ENCODE data around the gene CLEC2A.
A peak's percentile ranks its signal among the peaks of the same experiment; 100 is the strongest.

Gene CLEC2A

GRCh38 chr12:9935026-9935425 lies 2.9 kb upstream of the CLEC2A start:
- no peak for DNase-seq (ENCODE audit: low read depth in 2 of 3, low spot score in 1 of 3)

- DNase-seq (ENCODE audit: low read depth in 2 of 3, low spot score in 1 of 3), result no peak
Measured at GRCh38 chr12:9933958-9934357, 1.8 kb upstream of the CLEC2A start.

GRCh38 chr12:9931245-9931644 lies 925 bp downstream of the CLEC2A start:
- DNase-seq (ENCODE audit: low read depth in 2 of 3, low spot score in 1 of 3), result no peak

GRCh38 chr12:9928607-9929006 lies 3.6 kb downstream of the CLEC2A start:
- no peak for DNase-seq (ENCODE audit: low read depth in 2 of 3, low spot score in 1 of 3)

GRCh38 chr12:9926876-9927275 lies 5.3 kb downstream of the CLEC2A start:
- DNase-seq (ENCODE audit: low read depth in 2 of 3, low spot score in 1 of 3), result no peak

- no peak for DNase-seq (ENCODE audit: low read depth in 2 of 3, low spot score in 1 of 3)
Measured at GRCh38 chr12:9925705-9926393, 6.3 kb downstream of the CLEC2A start.

GRCh38 chr12:9922429-9922828 lies 9.7 kb downstream of the CLEC2A start:
- DNase-seq (ENCODE audit: low read depth in 2 of 3, low spot score in 1 of 3), result no peak

- no peak for DNase-seq (ENCODE audit: low read depth in 2 of 3, low spot score in 1 of 3)
Measured at GRCh38 chr12:9920451-9920850, 11.7 kb downstream of the CLEC2A start.

- DNase-seq (ENCODE audit: low read depth in 2 of 3, low spot score in 1 of 3), result no peak
Measured at GRCh38 chr12:9919443-9919842, 12.7 kb downstream of the CLEC2A start.

GRCh38 chr12:9911708-9912107 lies 20.5 kb downstream of the CLEC2A start:
- no peak for DNase-seq (ENCODE audit: low read depth in 2 of 3, low spot score in 1 of 3)

- DNase-seq (ENCODE audit: low read depth in 2 of 3, low spot score in 1 of 3), result no peak
Measured at GRCh38 chr12:9910716-9911421, 21.3 kb downstream of the CLEC2A start.

GRCh38 chr12:9909724-9910123 lies 22.4 kb downstream of the CLEC2A start:
- no peak for DNase-seq (ENCODE audit: low read depth in 2 of 3, low spot score in 1 of 3)

GRCh38 chr12:9908350-9908749 lies 23.8 kb downstream of the CLEC2A start:
- no peak for DNase-seq (ENCODE audit: low read depth in 2 of 3, low spot score in 1 of 3)

GRCh38 chr12:9907769-9908168 lies 24.4 kb downstream of the CLEC2A start:
- DNase-seq (ENCODE audit: low read depth in 2 of 3, low spot score in 1 of 3), result no peak

- peak in 1 of 3 donors; percentile 22 for DNase-seq (ENCODE audit: low read depth in 2 of 3, low spot score in 1 of 3)
Measured at GRCh38 chr12:9906873-9907272, 25.3 kb downstream of the CLEC2A start.

- DNase-seq (ENCODE audit: low read depth in 2 of 3, low spot score in 1 of 3), result no peak
Measured at GRCh38 chr12:9902539-9903228, 29.5 kb downstream of the CLEC2A start.

- no peak for DNase-seq (ENCODE audit: low read depth in 2 of 3, low spot score in 1 of 3)
Measured at GRCh38 chr12:9900930-9901329, 31.2 kb downstream of the CLEC2A start.

GRCh38 chr12:9899209-9899608 lies 33.0 kb downstream of the CLEC2A start:
- no peak for DNase-seq (ENCODE audit: low read depth in 2 of 3, low spot score in 1 of 3)

GRCh38 chr12:9897535-9897934 lies 34.6 kb downstream of the CLEC2A start:
- DNase-seq (ENCODE audit: low read depth in 2 of 3, low spot score in 1 of 3), result no peak

- DNase-seq (ENCODE audit: low read depth in 2 of 3, low spot score in 1 of 3), result no peak
Measured at GRCh38 chr12:9895215-9895971, 36.8 kb downstream of the CLEC2A start.

GRCh38 chr12:9888665-9889273 lies 43.4 kb downstream of the CLEC2A start:
- DNase-seq (ENCODE audit: low read depth in 2 of 3, low spot score in 1 of 3), result no peak
